A673 (cell line): ENCODE results near the gene HINFP. TPM values are rescaled to one million over a fixed set of nuclear protein-coding genes. Genes with fewer than 3 reads are reported as not detected.

Experiments
- BruUV-seq: library from RNA; stranded (reverse); fragments of 400-500 nt; replicated peaks from 2 replicates; lab custom pipeline; 2021; lab: Mats Ljungman, UMichigan
- CTCF ChIA-PET: fragments of 300-600 bp; sonication (Branson Sonifier 250); formaldehyde crosslinking; loops from one replicate; lab custom pipeline; 2022; ENCODE audit warnings: antibody characterized with exemption; lab: Charles Lee
- POLR2A ChIA-PET: fragments of 300-600 bp; sonication (Branson Sonifier 250); formaldehyde crosslinking; loops from one replicate; lab custom pipeline; 2022; ENCODE audit warnings: antibody characterized with exemption; ENCODE audit not compliant: low non-redundant PET; lab: Charles Lee
- DNase-seq: peaks from one replicate; pipeline ENCODE4 v3.0.0-alpha.2; 2015; ENCODE audit warnings: low spot score
- H3K27ac ChIP-seq: fragments of 200-600 bp; sonication (generic); 2 replicates; pipeline ENCODE4 v1.5.1; 2016; ENCODE audit warnings: mixed run types, low read depth, mild to moderate bottlenecking, mixed read lengths, antibody characterized with exemption, low read length; ENCODE audit not compliant: poor library complexity, severe bottlenecking
- H3K27me3 ChIP-seq: fragments of 200-600 bp; sonication (generic); replicated peaks from 2 replicates; pipeline ENCODE4 v1.6.1; 2017; ENCODE audit warnings: mixed run types, low read depth, mild to moderate bottlenecking, mixed read lengths, antibody characterized with exemption, low read length; ENCODE audit not compliant: insufficient read depth, poor library complexity
- H3K36me3 ChIP-seq: fragments of 200-600 bp; sonication (generic); 2 replicates; pipeline ENCODE4 v1.6.1; 2016; ENCODE audit warnings: mixed run types, mild to moderate bottlenecking, mixed read lengths, antibody characterized with exemption, low read length; ENCODE audit not compliant: insufficient read depth, poor library complexity, severe bottlenecking
- H3K4me1 ChIP-seq: fragments of 200-600 bp; sonication (generic); 2 replicates; pipeline ENCODE4 v1.6.1; 2017; ENCODE audit warnings: mixed run types, mild to moderate bottlenecking, mixed read lengths, antibody characterized with exemption, low read length; ENCODE audit not compliant: insufficient read depth, poor library complexity, severe bottlenecking
- H3K4me3 ChIP-seq: fragments of 200-600 bp; sonication (generic); 2 replicates; pipeline ENCODE4 v1.5.1; 2016; ENCODE audit warnings: low read depth, mixed run types, mild to moderate bottlenecking, mixed read lengths, low read length; ENCODE audit not compliant: poor library complexity, severe bottlenecking
- H3K9me3 ChIP-seq: fragments of 200-600 bp; sonication (generic); 2 replicates; pipeline ENCODE4 v1.6.1; 2016; ENCODE audit warnings: mixed run types, low read depth, mild to moderate bottlenecking, mixed read lengths, antibody characterized with exemption, low read length; ENCODE audit not compliant: poor library complexity, severe bottlenecking
- CTCF ChIP-seq: fragments of 300-800, 200-600 bp; sonication (generic); conservative IDR thresholded peaks from 2 replicates; pipeline ENCODE4 v1.5.1; 2017; ENCODE audit warnings: low read depth, mild to moderate bottlenecking, antibody characterized with exemption, low read length, moderate library complexity, mixed read lengths
- EZH2 ChIP-seq: fragments of 200-600 bp; sonication (generic); IDR thresholded peaks from 2 replicates; pipeline ENCODE4 v1.6.1; 2017; ENCODE audit warnings: borderline replicate concordance, low read depth, mild to moderate bottlenecking, mixed read lengths, antibody characterized with exemption, low read length; ENCODE audit not compliant: poor library complexity, severe bottlenecking
- intact Hi-C: fragments of 100-400 bp; cut with micrococcal nuclease; formaldehyde crosslinking; loops from one replicate; pipeline ENCODE4 v1.10.0; 2022; ENCODE audit not compliant: unreplicated experiment
- total RNA-seq: library from RNA; stranded (reverse); gene quantifications from 2 replicates; pipeline ENCODE4 v1.2.3, GENCODE V29; 2021

HINFP gene
- total RNA-seq, 1 experiment from 2014 or later: 31.7 TPM

- BruUV-seq: no TSS peak
- Histone ChIP-seq H3K27me3 (no peaks in the 10 kb centered on the region), H3K4me3 (no peak overlapping the region), H3K27ac (peak overlapping the region; percentile 6), H3K36me3 (peaks cover 11% of the 10 kb centered on the region), H3K4me1 (peaks cover 14% of the 10 kb centered on the region), H3K9me3 (no peaks in the 10 kb centered on the region)
- intact Hi-C loops: no loop called here
- TF ChIP-seq CTCF: no peak
- TF ChIP-seq EZH2: no peak
- ChIA-PET POLR2A (no interaction called here), CTCF (no interaction called here)
- DNase-seq: no peak
These were observed 2.4 kb upstream of the HINFP start for GRCh38 chr11:119118946-119119345.

- Histone ChIP-seq H3K27ac (peak overlapping the region; percentile 32), H3K4me1 (peaks cover 14% of the 10 kb centered on the region), H3K4me3 (peak overlapping the region; percentile 75), H3K27me3 (no peaks in the 10 kb centered on the region), H3K9me3 (no peaks in the 10 kb centered on the region), H3K36me3 (peaks cover 6% of the 10 kb centered on the region)
- ChIA-PET CTCF (interaction anchor here (0.7 kb wide), 1 partner anchor 85 kb away, joined by 3 read pairs; the partner anchor contains the start of gene CBL), POLR2A (no interaction called here)
- intact Hi-C loops: no loop called here
- TF ChIP-seq CTCF (no peak), EZH2 (no peak)
- TSS peak; percentile 96 for BruUV-seq
- peak; percentile 46 for DNase-seq
These were observed 757 bp upstream of the HINFP start for GRCh38 chr11:119120639-119121007.

- H3K27ac ChIP-seq: peak overlapping the region; percentile 71
- H3K9me3 ChIP-seq: no peaks in the 10 kb centered on the region
- POLR2A ChIA-PET: interaction anchor here (0.5 to 0.9 kb wide), 4 partner anchors 15 to 691 kb away, joined by 4 to 15 read pairs (median 6); partner anchors contain the start of genes ABCG4 and DPAGT1
- TF ChIP-seq CTCF (no peak), EZH2 (no peak)
- no peak for DNase-seq
- H3K4me3 ChIP-seq: peak overlapping the region; percentile 75
- BruUV-seq: TSS peak; percentile 72
- no peaks in the 10 kb centered on the region for H3K27me3 ChIP-seq
- H3K36me3 ChIP-seq: no peaks in the 10 kb centered on the region
- CTCF ChIA-PET: interaction anchor here (0.6 kb wide), 1 partner anchor 258 kb away, joined by 5 read pairs; no protein-coding TSS in a partner anchor
- intact Hi-C loops: no loop called here
- H3K4me1 ChIP-seq: peaks cover 14% of the 10 kb centered on the region
These were observed 388 bp downstream of the HINFP start for GRCh38 chr11:119121811-119122124.
